Measurements from ENCODE around the gene ZNF622.

DNA sequence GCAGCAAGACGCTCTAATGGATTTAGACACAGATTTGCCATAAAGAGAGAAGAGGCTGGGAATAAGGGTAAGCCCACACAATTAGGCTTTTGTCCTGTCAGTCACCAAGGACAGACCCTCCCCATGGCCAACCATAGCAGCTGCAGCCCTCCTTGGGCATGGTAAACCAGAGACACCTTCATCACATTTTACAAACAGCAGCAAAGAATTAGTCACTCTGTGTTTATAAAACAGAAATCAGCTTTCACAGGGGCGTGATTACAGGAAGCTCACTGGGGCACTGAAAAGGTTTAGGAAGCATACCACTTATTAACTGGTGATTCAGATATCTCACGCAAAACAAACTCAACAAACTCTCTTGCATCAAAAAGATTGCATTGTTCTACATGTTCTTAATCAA is 37.3 kb upstream of the ZNF622 start:
- TF ChIP-seq, protein P1, sequence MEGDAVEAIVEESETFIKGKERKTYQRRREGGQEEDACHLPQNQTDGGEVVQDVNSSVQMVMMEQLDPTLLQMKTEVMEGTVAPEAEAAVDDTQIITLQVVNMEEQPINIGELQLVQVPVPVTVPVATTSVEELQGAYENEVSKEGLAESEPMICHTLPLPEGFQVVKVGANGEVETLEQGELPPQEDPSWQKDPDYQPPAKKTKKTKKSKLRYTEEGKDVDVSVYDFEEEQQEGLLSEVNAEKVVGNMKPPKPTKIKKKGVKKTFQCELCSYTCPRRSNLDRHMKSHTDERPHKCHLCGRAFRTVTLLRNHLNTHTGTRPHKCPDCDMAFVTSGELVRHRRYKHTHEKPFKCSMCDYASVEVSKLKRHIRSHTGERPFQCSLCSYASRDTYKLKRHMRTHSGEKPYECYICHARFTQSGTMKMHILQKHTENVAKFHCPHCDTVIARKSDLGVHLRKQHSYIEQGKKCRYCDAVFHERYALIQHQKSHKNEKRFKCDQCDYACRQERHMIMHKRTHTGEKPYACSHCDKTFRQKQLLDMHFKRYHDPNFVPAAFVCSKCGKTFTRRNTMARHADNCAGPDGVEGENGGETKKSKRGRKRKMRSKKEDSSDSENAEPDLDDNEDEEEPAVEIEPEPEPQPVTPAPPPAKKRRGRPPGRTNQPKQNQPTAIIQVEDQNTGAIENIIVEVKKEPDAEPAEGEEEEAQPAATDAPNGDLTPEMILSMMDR (IDR thresholded peaks at IDR 0.05) = no peak
- TF ChIP-seq POLR2A (IDR thresholded peaks at IDR 0.05) = no peak
